HPDE6-E6E7 (cell line): ENCODE results near the gene TNRC6B.
"Not testable (repeated sequence)": the region's sequence is repeated elsewhere in the genome, so short reads cannot be mapped to it uniquely, and the experiment has no call there.

Experiments used
- DNase-seq: peaks from one replicate; pipeline ENCODE4 v3.0.0; 2011; ENCODE audit warnings: missing footprints; ENCODE audit errors: extremely low spot score

The TNRC6B gene, protein sequence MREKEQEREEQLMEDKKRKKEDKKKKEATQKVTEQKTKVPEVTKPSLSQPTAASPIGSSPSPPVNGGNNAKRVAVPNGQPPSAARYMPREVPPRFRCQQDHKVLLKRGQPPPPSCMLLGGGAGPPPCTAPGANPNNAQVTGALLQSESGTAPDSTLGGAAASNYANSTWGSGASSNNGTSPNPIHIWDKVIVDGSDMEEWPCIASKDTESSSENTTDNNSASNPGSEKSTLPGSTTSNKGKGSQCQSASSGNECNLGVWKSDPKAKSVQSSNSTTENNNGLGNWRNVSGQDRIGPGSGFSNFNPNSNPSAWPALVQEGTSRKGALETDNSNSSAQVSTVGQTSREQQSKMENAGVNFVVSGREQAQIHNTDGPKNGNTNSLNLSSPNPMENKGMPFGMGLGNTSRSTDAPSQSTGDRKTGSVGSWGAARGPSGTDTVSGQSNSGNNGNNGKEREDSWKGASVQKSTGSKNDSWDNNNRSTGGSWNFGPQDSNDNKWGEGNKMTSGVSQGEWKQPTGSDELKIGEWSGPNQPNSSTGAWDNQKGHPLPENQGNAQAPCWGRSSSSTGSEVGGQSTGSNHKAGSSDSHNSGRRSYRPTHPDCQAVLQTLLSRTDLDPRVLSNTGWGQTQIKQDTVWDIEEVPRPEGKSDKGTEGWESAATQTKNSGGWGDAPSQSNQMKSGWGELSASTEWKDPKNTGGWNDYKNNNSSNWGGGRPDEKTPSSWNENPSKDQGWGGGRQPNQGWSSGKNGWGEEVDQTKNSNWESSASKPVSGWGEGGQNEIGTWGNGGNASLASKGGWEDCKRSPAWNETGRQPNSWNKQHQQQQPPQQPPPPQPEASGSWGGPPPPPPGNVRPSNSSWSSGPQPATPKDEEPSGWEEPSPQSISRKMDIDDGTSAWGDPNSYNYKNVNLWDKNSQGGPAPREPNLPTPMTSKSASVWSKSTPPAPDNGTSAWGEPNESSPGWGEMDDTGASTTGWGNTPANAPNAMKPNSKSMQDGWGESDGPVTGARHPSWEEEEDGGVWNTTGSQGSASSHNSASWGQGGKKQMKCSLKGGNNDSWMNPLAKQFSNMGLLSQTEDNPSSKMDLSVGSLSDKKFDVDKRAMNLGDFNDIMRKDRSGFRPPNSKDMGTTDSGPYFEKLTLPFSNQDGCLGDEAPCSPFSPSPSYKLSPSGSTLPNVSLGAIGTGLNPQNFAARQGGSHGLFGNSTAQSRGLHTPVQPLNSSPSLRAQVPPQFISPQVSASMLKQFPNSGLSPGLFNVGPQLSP (N-terminal part only)

DNA sequence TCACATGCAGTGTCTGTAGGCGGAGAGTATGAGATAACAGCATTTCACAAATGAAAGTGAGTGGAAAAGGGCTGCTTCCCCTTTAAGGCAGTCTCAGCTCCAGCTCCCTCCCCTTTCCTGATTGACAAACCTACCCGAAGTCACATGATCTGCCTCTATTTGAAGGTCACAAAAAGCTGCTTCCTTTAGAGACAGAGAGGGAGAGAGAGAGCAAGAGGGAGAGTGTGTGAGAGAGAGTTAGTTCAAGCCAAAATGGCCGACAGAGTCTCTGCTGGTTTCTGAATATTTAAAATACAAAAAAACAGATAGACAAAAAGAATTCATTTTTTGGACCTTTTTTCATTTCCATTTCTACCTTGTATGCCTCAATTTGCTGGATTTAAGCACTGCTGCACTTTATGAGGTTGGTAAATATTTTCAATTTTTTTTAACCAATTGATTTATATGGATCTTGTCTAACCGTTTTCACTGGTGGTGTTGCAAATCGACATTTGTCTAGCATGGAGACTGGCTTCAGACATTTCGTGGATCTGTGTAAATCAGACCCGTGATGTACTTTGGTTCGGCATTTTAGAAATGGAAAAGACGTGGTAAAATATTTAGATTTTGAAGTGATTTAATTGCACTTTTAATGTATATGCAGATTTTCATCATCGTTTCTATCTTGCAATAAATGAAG lies at the start of gene TNRC6B:
Gene TNRC6B, plus strand, starts transcription at position 188 of the 679 bp plus-strand sequence. Its CDS starts 211 bp downstream, at position 399.
- peak; percentile 82 for DNase-seq

DNA sequence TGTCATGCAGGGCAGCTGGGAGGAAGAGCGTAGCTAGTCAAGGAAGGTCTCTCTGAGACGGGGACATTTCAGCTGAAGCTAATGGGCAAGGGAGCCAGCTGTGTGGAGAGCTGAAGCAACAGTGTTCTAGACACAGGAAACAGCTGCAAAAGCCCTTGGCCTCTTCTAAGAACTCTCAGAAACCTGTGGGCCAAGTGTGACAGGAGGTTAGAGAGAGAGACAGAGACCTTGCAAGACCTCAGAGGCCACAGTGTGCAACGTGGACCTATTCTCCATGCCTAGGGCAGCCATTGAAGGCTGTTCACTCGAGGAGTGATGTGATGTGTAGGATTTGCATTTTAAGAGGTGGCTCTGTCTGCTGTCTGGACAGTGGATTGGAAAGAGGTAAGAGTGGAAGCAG lies 48.7 kb upstream of the TNRC6B start:
- DNase-seq = no peak

DNA sequence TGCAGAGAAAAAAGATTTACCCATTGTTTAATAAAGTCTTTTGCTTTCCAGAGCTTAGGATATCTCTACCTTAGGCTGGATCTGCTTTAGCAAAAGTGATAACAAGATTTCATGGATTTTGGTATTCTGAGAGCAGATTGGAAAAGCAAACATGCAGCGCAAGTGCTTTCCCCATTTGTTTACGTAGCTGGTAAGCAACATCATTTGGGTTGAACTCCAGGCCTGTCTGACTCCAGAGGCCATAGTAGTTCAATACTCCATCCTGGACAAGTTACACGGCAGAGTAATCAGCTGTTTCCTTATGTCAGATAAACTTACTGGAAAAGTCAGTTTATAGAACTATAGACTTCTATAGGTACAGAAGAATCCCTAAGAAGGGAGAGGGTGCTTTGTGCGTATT lies 40.6 kb upstream of the TNRC6B start:
- no peak for DNase-seq

DNA sequence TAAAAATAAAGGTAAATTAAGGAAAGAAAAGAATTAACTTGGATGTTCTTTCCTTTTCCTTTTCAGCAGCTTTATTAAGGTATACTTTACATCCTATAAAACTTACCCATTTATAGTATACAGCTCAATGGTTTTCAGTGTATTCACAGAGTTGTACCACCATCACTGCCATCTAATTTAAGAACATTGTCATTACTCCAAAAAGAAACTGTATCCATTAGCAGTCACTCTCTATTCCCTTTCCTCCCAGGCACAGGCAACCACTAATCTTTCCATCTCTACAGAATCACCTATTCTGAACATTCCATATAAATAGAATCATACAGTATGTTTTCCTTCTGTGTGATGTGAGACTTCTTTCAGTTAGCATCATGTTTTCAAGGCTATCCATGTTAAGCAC lies 38.9 kb upstream of the TNRC6B start:
- DNase-seq = no peak

DNA sequence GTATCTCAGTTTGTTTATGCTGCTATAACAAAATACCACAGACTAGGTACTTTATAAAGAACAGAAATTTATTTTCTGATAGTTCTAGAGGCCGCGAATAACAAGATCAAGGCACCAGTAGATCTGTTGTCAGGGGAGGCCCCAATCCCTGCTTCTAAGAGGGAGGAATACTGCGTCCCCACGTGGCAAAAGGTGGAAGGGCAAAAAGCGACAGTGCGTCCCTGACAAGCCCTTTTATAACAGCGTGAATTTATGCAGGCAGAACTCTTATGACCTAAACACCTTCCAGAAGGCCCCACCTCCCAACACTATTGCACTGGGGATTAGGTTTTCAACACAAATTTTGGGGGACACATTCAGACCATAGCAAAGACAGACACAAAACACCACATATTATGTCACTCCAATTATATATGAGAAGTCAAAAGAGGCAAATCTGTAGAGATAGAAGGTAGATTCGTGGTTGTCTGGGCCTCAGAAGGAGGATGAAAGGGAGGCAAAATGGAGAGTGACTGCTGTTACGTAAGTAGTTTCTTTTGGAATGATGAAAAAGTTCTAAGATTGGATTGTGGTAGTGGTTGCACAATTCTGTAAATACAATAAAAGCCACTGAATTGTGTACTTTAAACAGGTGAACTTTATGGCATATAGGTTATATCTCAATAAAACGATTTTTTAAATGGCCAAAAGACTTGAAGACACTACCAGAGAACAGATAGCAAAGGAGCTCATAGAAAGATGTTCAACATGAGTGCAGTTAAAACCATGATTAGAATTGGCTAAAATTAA lies 30.1 kb upstream of the TNRC6B start:
- no peak for DNase-seq

DNA sequence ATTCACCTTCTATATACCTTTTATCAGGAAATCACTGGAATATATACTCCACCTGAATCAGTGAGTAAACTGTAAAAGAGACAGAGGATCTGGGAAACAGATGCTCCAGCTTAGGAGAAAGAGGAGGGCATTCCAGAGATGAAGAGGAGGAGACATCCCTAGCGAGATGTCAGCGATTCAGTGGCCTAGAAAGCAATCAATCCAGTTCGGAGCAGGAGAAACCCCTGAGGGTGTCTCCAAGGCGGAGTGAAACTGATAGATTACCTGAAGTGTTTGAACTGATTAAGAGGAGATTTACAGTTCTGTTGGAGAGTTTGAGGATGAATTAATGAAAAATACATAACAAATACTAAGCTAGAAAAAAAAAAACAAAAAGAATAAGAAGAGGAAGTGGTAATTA lies 24.5 kb upstream of the TNRC6B start:
- no peak for DNase-seq

DNA sequence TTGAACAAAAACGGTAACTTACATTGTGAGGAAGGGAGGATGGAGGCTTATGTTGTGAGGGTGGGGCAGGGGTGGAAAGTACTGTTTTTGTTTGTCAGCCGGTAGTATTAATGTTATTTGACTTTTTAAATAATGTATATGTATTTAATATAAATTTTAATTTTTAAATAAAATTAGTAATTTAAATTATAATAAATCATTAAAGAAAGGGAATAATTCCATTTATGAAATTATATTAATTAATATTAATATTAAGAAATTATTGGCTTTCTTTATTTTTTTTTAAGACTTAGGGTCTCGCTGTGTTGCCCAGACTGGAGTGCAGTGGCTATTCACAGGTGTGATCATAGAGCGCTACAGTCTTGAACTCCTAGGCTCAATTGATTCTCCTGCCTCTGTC lies 24.0 kb upstream of the TNRC6B start:
- no peak for DNase-seq

DNA sequence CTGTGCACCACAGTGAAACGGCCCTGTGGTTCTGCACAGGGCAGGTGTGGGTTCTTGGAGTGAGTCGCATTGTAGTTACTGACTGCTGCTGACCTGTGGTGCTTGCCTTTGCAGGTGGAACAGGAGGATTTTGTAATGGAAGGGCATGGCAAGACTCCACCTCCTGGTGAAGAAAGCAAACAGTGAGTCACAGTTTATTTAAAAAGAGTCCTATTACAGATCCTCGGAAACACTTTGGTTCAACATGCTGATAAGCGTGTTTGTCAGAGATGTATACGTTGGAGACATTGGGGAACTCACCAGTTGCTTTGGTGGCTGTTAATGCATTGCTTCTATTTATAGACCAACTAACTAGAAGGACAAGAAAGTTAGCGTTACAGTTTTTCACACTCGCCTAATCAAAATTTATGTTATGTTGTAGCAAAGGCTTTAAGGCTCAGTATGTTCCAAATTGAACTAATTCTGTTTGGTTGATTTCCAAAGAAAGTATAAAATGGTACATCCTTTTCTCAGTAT lies 21.7 kb upstream of the TNRC6B start:
- DNase-seq = peak; percentile 71

DNA sequence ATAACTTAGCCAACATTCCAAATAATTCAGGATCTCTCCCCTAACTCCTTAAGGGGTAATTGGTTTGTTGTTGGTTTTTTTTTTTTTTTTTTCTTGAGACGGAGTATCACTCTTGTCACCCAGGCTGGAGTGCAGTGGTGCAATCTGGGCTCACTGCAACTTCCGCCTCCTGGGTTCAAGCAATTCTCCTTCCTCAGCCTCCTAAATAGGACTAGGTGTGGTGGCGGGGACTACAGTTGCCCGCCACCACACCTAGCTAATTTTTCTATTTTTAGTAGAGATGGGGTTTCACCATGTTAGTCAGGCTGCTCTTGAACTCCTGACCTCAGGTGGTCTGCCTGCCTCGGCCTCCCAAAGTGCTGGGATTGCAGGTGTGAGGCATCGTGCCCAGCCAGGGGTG lies 21.0 kb upstream of the TNRC6B start:
- not testable (repeated sequence) for DNase-seq

DNA sequence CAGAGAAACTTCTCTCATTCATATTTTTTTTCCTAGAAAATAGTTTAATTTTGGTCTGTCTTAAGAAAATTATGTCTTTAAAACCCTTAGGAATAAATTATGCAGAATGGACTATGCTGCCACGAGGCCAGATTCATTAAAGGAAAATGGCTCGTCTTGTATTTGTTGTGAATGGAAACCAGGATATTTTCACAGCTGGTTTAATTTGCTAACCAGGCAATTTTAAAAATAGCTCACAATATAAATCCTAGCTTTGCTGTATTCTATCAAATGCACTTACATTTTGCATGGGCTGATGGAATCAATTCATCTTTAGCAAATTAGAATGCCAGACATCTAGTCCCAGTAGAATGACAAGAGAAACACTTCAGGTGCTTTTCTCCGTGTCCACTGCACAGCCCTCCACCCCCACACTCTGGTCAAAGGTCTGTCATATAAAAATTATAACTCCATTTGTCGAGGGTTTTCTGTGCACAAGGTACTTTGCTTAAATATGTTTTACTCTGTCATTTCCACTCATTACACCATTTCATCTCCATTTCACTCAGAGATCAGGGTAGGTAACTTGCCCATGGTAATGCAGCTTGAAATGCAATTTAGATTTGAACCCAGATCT lies 20.3 kb upstream of the TNRC6B start:
- DNase-seq = no peak

DNA sequence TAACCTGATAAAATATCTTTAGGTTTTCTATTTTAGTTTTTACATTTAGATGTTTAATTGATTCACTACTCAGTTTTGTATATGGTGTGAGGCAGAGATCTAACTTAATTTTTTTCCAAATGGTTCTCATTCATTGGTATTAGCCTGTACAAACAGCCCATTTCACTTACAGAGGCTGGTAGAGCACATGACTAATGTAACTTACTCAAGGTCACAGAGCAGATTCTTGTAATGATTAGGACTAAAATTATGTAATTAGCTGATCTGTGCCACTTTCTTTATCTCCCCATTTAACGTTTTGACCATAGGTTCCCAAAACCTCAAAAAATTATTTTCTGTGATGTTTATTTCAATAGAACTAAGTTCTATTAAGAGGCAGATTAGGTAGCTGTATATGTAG lies 16.5 kb upstream of the TNRC6B start:
- no peak for DNase-seq

DNA sequence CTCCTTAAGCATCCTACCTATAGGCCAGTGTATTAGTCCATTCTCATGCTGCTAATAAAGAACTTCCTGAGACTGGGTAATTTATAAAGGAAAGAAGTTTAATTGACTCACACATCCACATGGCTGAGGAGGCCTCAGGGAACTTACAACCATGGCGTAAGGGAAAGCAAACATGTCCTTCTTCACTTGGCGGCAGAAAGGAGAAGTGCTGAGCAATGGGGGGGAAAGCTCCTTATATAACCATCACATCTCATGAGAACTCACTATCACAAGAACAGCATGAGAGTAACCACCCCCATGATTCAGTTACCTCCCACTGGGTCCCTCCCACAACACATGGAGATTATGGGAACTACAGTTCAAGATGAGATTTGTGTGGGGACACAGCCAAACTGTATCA lies 12.2 kb upstream of the TNRC6B start:
- not testable (repeated sequence) for DNase-seq

DNA sequence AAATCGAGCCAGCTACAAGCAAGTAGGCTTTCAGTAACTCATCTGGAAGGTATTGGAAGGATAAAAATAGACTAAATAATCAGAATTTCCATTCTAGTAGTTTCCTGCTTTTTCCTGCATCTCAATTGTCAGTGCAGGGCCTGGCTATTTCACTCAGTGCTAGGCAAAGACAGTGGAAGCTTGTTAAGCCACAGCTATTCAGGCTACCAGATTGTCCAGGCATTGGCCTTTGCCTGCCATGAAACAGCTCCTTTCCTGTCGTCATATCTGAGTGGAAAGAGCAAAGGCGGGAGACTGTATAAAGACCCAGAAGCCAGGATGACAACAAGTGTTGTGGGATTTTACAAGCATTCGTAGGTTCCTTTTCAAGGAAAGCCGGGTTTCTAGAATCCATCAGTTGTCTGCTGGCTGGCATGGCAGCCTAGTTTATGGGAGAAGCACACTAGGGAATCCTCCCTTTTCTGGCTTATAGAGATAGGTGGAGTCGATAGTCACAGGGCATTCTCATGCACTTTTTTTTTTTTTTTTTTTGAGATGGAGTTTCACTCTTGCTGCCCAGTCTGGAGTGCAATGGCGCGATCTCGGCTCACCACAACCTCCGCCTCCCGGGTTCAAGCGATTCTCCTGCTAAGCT lies 2.0 kb upstream of the TNRC6B start:
- no peak for DNase-seq

DNA sequence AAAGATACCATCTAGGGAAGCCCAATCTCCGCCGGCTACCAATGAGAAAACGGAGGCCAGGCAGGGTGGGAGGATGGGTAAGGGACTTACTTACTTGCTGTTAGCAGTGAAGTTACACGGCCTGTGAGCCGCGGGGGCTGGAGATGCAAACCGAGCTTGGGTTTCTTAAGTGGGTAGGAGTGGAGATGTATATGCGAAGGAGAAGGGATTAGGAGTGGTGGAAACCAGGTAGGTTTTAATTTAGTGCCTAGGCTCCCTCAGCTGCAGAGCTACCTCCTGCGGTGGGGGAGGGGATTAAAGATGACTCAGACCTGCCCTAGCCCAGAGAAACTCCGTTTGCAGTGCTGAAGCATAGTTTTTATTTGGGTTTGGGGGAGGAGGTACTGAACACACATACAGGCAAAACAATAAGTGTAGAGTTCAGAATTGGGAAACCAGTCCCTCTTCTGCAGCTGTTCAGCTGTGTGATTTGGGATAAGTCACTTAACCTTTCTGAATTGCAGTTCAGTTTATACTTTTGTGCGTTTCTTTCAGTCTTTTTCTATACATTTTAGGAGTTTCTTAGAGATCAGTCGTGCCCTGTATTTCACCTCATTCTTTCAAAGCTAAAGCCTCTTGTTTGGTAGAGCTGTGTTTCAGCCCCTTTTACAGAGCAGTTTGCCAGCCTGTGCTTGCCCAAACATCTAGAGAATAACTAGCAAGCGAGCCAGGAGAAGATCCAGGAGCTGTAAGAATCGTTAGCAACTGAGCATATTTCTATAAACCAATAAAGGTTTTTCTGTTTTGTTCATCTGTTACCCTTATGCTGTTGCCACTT lies 596 bp upstream of the TNRC6B start:
- no peak for DNase-seq

DNA sequence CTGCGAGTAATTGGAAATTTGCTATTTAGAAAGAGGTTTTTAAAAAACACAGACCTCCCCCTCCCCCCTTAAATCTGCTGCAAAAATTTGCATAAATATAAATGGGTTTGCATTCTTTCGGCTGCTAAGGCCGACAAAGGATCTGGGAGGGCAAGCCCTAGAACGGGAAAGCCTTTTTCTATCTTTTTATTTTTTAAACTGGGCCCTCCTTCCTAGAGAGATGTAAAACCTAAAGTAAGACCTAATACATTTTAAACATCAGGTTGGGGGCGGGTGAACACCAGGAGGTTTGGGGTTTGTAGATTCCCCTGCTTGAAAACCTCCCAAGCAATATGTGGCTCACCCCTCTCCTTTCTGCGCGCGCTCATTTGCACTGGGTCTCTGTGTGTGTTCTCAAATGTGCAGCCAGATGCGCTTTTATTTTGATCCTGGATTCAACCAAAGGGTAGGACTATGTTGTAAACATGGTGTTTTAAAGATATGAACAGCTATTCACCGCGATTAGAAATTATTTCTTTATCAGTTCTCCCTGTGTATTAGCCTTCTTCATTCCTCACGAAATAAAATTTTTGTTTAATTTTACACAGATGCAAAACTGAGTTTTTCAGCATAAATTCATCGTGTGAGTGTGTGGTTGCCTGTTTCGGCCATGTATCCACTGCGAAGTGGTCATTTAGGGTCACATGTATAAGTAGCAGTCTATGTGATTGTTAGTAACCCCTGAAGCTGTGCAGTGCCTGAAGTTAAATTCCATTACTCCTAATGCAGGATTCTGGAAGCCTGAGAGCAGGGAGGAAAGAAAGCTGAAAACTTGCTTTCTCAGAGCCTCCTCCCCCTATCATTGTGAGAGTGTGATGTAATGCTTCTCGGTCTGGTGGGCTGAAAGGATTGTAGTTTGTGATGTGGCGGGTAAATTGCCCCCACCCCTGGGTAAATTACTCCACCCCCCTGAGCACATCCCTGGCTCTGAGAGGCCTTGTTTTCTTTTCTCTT lies 988 bp downstream of the TNRC6B start:
- no peak for DNase-seq

DNA sequence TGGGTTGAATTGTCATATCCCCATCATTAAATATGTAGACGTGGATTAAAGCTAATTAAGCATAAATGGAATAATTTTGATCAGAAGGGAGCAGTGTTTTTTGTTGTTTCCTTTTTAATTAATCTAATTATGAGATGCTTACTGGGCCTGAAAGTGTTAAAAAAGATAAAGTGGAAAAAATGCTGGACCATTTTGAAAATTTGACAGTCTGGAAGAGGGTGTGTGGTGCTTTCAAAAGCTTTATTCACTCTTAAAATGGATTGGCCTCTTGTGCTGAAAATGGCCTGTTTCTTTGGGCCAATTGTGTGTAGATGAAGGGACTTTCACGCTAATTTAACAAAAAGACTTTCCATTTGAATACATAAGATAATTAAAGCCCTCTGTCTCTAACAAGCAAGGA lies 1.8 kb downstream of the TNRC6B start:
- DNase-seq = no peak

DNA sequence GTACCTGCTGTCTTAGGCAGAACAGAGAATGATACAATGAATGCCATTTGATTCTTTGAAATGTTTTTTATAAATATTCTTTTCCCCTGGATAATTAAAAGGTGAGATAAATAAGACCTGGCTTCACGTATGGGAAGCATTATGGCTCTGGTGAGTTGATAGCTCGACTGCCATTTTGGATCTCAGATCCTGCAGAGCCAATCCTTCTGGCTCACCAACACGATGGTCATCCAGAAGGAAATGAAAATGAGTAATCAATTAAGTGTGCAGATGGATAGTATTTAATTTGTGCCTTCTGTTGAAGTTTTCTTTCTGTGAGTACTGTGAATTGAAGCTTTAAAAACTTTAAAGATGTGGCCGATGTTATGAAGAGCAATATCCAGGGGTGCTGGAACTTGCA lies 2.7 kb downstream of the TNRC6B start:
- no peak for DNase-seq
